Ishikawa (cell line): ENCODE results near the gene CDT1.

Experiments
- CEBPB ChIP-seq: IDR thresholded peaks from 2 replicates; pipeline ENCODE4 v1.6.1; 2012
- CREB1 ChIP-seq: IDR thresholded peaks from 2 replicates; pipeline ENCODE4 v1.6.1; 2012; ENCODE audit warnings: low read depth
- EGR1 ChIP-seq: IDR thresholded peaks from 2 replicates; pipeline ENCODE4 v1.6.1; 2012
- EP300 ChIP-seq: IDR thresholded peaks from 2 replicates; pipeline ENCODE4 v1.6.1; 2012; ENCODE audit warnings: borderline replicate concordance
- FOXM1 ChIP-seq: IDR thresholded peaks from 2 replicates; pipeline ENCODE4 v1.6.1; 2012; ENCODE audit warnings: low read depth, borderline replicate concordance
- NFIC ChIP-seq: IDR thresholded peaks from 2 replicates; pipeline ENCODE4 v1.6.1; 2012
- RAD21 ChIP-seq: IDR thresholded peaks from 2 replicates; pipeline ENCODE4 v1.6.1; 2012; ENCODE audit warnings: low read depth
- TAF1 ChIP-seq: IDR thresholded peaks from 2 replicates; pipeline ENCODE4 v1.6.1; 2012; ENCODE audit warnings: low read depth, mild to moderate bottlenecking
- TCF12 ChIP-seq: IDR thresholded peaks from 2 replicates; pipeline ENCODE4 v1.6.1; 2012; ENCODE audit warnings: low read depth
- TEAD4 ChIP-seq: IDR thresholded peaks from 2 replicates; pipeline ENCODE4 v1.6.1; 2012
- YY1 ChIP-seq: IDR thresholded peaks from 2 replicates; pipeline ENCODE4 v1.6.1; 2012; ENCODE audit warnings: low read depth
- ZBTB7A ChIP-seq: IDR thresholded peaks from 2 replicates; pipeline ENCODE4 v1.6.1; 2012; ENCODE audit warnings: low read depth
- TF ChIP-seq, protein P1 (sequence below): IDR thresholded peaks from 2 replicates; pipeline ENCODE4 v1.6.1; 2012
- TF ChIP-seq, protein P2 (sequence below): IDR thresholded peaks from 2 replicates; pipeline ENCODE4 v1.6.1; 2012
- TF ChIP-seq, protein P3 (sequence below): IDR thresholded peaks from 2 replicates; pipeline ENCODE4 v1.6.1; 2012; ENCODE audit warnings: low read depth, mild to moderate bottlenecking

Gene CDT1

DNA sequence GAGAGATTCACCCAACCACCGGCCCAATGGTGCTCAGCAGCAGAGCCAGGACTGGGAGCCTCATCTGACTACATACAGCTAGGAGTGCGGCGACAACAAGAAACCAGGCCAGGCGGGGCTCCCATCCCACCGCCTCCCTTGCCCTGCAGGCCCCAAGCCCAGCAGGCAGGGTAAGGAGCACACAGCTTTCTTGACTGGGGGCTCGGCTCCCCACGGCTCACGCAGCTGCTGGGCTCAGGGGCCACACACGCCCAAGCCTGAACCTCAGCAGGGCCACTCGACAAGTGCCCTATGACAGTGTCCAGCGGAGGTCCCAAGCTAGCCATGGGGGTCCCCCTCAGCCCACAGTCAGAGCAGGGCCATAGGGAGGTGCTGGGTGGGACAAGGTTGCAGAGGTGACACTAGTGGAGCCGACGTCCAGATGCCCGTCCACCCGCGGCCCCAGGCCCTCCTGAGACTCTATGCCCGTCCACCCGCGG is 32.3 kb upstream of the CDT1 start:
- TF ChIP-seq, protein P1, sequence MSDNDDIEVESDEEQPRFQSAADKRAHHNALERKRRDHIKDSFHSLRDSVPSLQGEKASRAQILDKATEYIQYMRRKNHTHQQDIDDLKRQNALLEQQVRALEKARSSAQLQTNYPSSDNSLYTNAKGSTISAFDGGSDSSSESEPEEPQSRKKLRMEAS, result no peak
- TF ChIP-seq CREB1, result no peak
- no peak for TF ChIP-seq TAF1
- TF ChIP-seq NFIC, result no peak
- no peak for TF ChIP-seq EP300
- TF ChIP-seq EGR1, result no peak
- no peak for TF ChIP-seq TCF12
- TF ChIP-seq, protein P2, sequence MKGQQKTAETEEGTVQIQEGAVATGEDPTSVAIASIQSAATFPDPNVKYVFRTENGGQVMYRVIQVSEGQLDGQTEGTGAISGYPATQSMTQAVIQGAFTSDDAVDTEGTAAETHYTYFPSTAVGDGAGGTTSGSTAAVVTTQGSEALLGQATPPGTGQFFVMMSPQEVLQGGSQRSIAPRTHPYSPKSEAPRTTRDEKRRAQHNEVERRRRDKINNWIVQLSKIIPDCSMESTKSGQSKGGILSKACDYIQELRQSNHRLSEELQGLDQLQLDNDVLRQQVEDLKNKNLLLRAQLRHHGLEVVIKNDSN, result no peak
- TF ChIP-seq, protein P3, sequence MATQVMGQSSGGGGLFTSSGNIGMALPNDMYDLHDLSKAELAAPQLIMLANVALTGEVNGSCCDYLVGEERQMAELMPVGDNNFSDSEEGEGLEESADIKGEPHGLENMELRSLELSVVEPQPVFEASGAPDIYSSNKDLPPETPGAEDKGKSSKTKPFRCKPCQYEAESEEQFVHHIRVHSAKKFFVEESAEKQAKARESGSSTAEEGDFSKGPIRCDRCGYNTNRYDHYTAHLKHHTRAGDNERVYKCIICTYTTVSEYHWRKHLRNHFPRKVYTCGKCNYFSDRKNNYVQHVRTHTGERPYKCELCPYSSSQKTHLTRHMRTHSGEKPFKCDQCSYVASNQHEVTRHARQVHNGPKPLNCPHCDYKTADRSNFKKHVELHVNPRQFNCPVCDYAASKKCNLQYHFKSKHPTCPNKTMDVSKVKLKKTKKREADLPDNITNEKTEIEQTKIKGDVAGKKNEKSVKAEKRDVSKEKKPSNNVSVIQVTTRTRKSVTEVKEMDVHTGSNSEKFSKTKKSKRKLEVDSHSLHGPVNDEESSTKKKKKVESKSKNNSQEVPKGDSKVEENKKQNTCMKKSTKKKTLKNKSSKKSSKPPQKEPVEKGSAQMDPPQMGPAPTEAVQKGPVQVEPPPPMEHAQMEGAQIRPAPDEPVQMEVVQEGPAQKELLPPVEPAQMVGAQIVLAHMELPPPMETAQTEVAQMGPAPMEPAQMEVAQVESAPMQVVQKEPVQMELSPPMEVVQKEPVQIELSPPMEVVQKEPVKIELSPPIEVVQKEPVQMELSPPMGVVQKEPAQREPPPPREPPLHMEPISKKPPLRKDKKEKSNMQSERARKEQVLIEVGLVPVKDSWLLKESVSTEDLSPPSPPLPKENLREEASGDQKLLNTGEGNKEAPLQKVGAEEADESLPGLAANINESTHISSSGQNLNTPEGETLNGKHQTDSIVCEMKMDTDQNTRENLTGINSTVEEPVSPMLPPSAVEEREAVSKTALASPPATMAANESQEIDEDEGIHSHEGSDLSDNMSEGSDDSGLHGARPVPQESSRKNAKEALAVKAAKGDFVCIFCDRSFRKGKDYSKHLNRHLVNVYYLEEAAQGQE, result no peak
- no peak for TF ChIP-seq RAD21
- TF ChIP-seq ZBTB7A, result no peak
- no peak for TF ChIP-seq CEBPB
- no peak for TF ChIP-seq YY1
- TF ChIP-seq FOXM1, result no peak
- no peak for TF ChIP-seq TEAD4

DNA sequence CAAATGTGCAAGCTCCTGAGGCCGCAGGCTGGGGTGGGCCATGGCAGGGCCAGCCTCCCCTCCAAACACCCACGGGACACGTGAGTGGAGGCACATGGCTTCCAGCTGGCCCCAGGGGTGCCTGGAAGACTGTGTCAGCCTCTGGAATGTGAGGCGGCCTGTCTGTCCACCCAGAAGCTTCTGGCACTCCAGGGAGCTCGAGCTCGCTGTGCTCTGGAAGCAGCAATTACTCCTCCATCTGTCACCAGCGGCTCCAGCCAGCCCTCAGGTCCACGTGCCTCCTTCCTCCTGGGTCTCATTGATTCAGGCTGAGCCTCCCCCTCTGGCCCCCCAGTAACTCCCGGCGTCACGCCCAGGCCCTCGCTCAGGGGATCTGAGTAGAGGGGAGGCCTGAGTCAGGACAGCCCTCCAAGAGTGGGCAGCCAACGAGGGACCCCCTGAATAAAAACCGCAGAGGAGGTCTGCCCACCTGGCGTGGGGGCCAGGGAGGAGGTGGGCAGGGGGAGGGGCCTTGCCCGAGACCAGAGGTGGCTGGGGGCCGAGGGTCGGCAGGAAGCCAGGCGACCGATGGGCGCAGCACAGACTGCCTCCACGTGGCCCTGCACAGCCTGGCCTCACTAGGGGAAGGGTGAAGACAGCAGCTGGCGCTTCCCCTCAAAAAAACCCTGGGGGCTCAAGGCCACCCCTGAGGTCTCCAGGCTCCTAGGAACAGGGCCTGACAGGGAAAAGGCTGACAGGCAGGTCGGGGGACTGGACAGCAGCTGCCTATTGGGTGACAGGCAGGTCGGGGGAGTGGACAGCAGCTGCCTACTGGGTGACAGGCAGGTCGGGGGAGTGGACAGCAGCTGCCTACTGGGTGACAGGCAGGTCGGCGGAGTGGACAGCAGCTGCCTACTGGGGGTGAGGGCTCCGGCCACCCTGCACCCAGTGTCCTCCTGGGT is 30.4 kb upstream of the CDT1 start:
- TF ChIP-seq CEBPB (no peak), TCF12 (peak; percentile 91), TEAD4 (peak; percentile 93), EGR1 (peak; percentile 40), FOXM1 (0 out of 2 replicates have a peak, but pooled peaks have one; percentile 13), EP300 (peak; percentile 77; the same call in 1 of the 2 replicates), TAF1 (no peak), NFIC (peak; percentile 83), CREB1 (no peak), YY1 (peak; percentile 68; the same call in 1 of the 2 replicates), ZBTB7A (peak; percentile 91), RAD21 (no peak)
- TF ChIP-seq, protein P3, result no peak
- TF ChIP-seq, protein P1, result peak; percentile 92
- TF ChIP-seq, protein P2, result peak; percentile 79

DNA sequence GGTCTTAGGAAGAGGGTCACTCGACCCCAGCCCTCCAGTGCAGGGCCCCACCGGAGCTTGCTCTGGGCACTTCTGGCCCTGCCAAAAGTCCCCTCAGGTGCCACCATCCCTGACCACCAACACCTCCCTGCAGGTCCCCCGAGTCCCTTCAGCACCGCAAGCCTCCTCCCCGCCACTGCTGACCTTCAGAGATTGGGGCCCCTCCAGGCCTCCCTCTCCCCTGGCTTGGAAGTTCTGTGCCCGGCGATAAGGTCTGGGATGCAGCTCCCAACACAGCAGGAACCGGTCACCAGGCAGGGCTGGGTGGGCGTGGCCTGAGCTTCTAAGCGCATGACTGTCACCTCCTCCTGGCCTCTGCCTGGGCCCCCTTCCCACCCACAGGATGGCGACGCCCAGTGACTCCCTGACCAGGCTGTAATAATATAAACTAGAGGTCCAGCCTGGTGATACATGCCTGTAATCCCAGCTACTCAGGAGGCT is 29.7 kb upstream of the CDT1 start:
- no peak for TF ChIP-seq CREB1
- TF ChIP-seq EGR1, result no peak
- TF ChIP-seq, protein P1, result no peak
- no peak for TF ChIP-seq ZBTB7A
- no peak for TF ChIP-seq NFIC
- TF ChIP-seq, protein P3, result no peak
- no peak for TF ChIP-seq TEAD4
- TF ChIP-seq FOXM1, result no peak
- TF ChIP-seq TCF12, result no peak
- no peak for TF ChIP-seq CEBPB
